ENCODE measurements around the gene EPHB1.

The EPHB1 gene

GRCh38 chr3:135163701-135164100 lies 368.6 kb downstream of the EPHB1 start:
- no peak overlapping the region for H2BK5ac ChIP-seq (ENCODE audit: low read length)

GRCh38 chr3:135165260-135165659 lies 370.2 kb downstream of the EPHB1 start:
- H3K27ac ChIP-seq (replicated peaks; ENCODE audit: low read length): no peak overlapping the region
- no peak overlapping the region for H3K4ac ChIP-seq (ENCODE audit: low read length)
- no peak overlapping the region for H4K8ac ChIP-seq (ENCODE audit: low read depth, low read length)
- no CpG with 5 or more reads among the region's 5 CpGs for WGBS, 2 donors (ENCODE audit: extremely low coverage in 2 of 2, insufficient read length in 2 of 2, insufficient replicate concordance in 1 of 2)
- no peak overlapping the region for H2AK5ac ChIP-seq (ENCODE audit: low read depth, low read length)
- no peak overlapping the region for H3K4me3 ChIP-seq (ENCODE audit: low read length in 2 of 2)
- H3K27me3 ChIP-seq (ENCODE audit: control insufficient read depth in 3 of 3, insufficient read depth in 3 of 3, low read depth in 1 of 3, low read length in 3 of 3): no peaks in the 10 kb centered on the region
- H3K79me1 ChIP-seq (ENCODE audit: low read depth, low read length): no peaks in the 10 kb centered on the region
- H4K91ac ChIP-seq (ENCODE audit: low read depth, low read length, poor library complexity): no peak overlapping the region
- H3K4me2 ChIP-seq (ENCODE audit: insufficient read depth, low read length, poor library complexity, severe bottlenecking): no peak overlapping the region
- H3K4me1 ChIP-seq (ENCODE audit: control insufficient read depth in 2 of 2, insufficient read depth in 1 of 2, low read depth in 1 of 2, low read length in 2 of 2): peaks cover 0 to 16% of the 10 kb centered on the region in 2 donors
- H3K18ac ChIP-seq (ENCODE audit: low read length): no peak overlapping the region
- DNase-seq (ENCODE audit: low spot score): no peak
- no peak overlapping the region for H2AFZ ChIP-seq (ENCODE audit: low read length)
- no peaks in the 10 kb centered on the region for H3K36me3 ChIP-seq (replicated peaks in 1 of 2; ENCODE audit: control insufficient read depth in 2 of 2, insufficient read depth in 2 of 2, low read length in 2 of 2)
- H2BK12ac ChIP-seq (ENCODE audit: low read length): no peak overlapping the region
- no peak overlapping the region for H2BK5ac ChIP-seq (ENCODE audit: low read length)
- no peak overlapping the region for H3K23ac ChIP-seq (ENCODE audit: low read depth, low read length, poor library complexity)
- H3K9ac ChIP-seq (ENCODE audit: low read depth, low read length, poor library complexity): no peak overlapping the region
- no peak overlapping the region for H2BK120ac ChIP-seq (ENCODE audit: low read depth, low read length)
- H3K9me3 ChIP-seq (replicated peaks in 1 of 2; ENCODE audit: control insufficient read depth in 2 of 2, insufficient read depth in 1 of 2, low read depth in 1 of 2, low read length in 2 of 2): no peaks in the 10 kb centered on the region
- H3K14ac ChIP-seq (ENCODE audit: low read length): no peak overlapping the region
- H2BK15ac ChIP-seq (ENCODE audit: low read length): no peak overlapping the region

More at GRCh38 chr3:135163701-135164100, 368.6 kb downstream of the EPHB1 start:
- H2BK120ac ChIP-seq (ENCODE audit: low read depth, low read length): no peak overlapping the region
- no CpG with 5 or more reads among the region's 5 CpGs for WGBS, 2 donors (ENCODE audit: extremely low coverage in 2 of 2, insufficient read length in 2 of 2, insufficient replicate concordance in 1 of 2)
- H3K79me1 ChIP-seq (ENCODE audit: low read depth, low read length): no peaks in the 10 kb centered on the region
- H2AK5ac ChIP-seq (ENCODE audit: low read depth, low read length): no peak overlapping the region
- no peaks in the 10 kb centered on the region for H3K36me3 ChIP-seq (replicated peaks in 1 of 2; ENCODE audit: control insufficient read depth in 2 of 2, insufficient read depth in 2 of 2, low read length in 2 of 2)
- no peak overlapping the region for H3K18ac ChIP-seq (ENCODE audit: low read length)
- DNase-seq (ENCODE audit: low spot score): no peak
- no peak overlapping the region for H3K4ac ChIP-seq (ENCODE audit: low read length)
- H2BK15ac ChIP-seq (ENCODE audit: low read length): no peak overlapping the region
- no peak overlapping the region for H3K14ac ChIP-seq (ENCODE audit: low read length)
- H3K27me3 ChIP-seq (ENCODE audit: control insufficient read depth in 3 of 3, insufficient read depth in 3 of 3, low read depth in 1 of 3, low read length in 3 of 3): no peaks in the 10 kb centered on the region
- no peaks in the 10 kb centered on the region for H3K9me3 ChIP-seq (replicated peaks in 1 of 2; ENCODE audit: control insufficient read depth in 2 of 2, insufficient read depth in 1 of 2, low read depth in 1 of 2, low read length in 2 of 2)
- H4K8ac ChIP-seq (ENCODE audit: low read depth, low read length): no peak overlapping the region
- H2BK12ac ChIP-seq (ENCODE audit: low read length): no peak overlapping the region
- no peak overlapping the region for H3K4me2 ChIP-seq (ENCODE audit: insufficient read depth, low read length, poor library complexity, severe bottlenecking)
- no peak overlapping the region for H3K9ac ChIP-seq (ENCODE audit: low read depth, low read length, poor library complexity)
- no peak overlapping the region for H4K91ac ChIP-seq (ENCODE audit: low read depth, low read length, poor library complexity)
- H2AFZ ChIP-seq (ENCODE audit: low read length): no peak overlapping the region
- no peak overlapping the region for H3K27ac ChIP-seq (replicated peaks; ENCODE audit: low read length)
- no peak overlapping the region for H3K23ac ChIP-seq (ENCODE audit: low read depth, low read length, poor library complexity)
- peaks cover 6 to 20% of the 10 kb centered on the region in 2 donors for H3K4me1 ChIP-seq (ENCODE audit: control insufficient read depth in 2 of 2, insufficient read depth in 1 of 2, low read depth in 1 of 2, low read length in 2 of 2)
- no peak overlapping the region for H3K4me3 ChIP-seq (ENCODE audit: low read length in 2 of 2)

GRCh38 chr3:135166266-135166825 lies 371.3 kb downstream of the EPHB1 start:
- no peak overlapping the region for H2BK120ac ChIP-seq (ENCODE audit: low read depth, low read length)
- no peaks in the 10 kb centered on the region for H3K27me3 ChIP-seq (ENCODE audit: control insufficient read depth in 3 of 3, insufficient read depth in 3 of 3, low read depth in 1 of 3, low read length in 3 of 3)
- H3K4me2 ChIP-seq (ENCODE audit: insufficient read depth, low read length, poor library complexity, severe bottlenecking): no peak overlapping the region
- H2AFZ ChIP-seq (ENCODE audit: low read length): no peak overlapping the region
- no CpG with 5 or more reads among the region's 4 CpGs for WGBS, 2 donors (ENCODE audit: extremely low coverage in 2 of 2, insufficient read length in 2 of 2, insufficient replicate concordance in 1 of 2)
- no peak overlapping the region for H2BK12ac ChIP-seq (ENCODE audit: low read length)
- H3K27ac ChIP-seq (replicated peaks; ENCODE audit: low read length): no peak overlapping the region
- H3K4me1 ChIP-seq (ENCODE audit: control insufficient read depth in 2 of 2, insufficient read depth in 1 of 2, low read depth in 1 of 2, low read length in 2 of 2): peaks cover 0 to 10% of the 10 kb centered on the region in 2 donors
- H4K91ac ChIP-seq (ENCODE audit: low read depth, low read length, poor library complexity): no peak overlapping the region
- H2BK5ac ChIP-seq (ENCODE audit: low read length): no peak overlapping the region
- H2AK5ac ChIP-seq (ENCODE audit: low read depth, low read length): no peak overlapping the region
- no peaks in the 10 kb centered on the region for H3K36me3 ChIP-seq (replicated peaks in 1 of 2; ENCODE audit: control insufficient read depth in 2 of 2, insufficient read depth in 2 of 2, low read length in 2 of 2)
- H3K79me1 ChIP-seq (ENCODE audit: low read depth, low read length): no peaks in the 10 kb centered on the region
- H3K4ac ChIP-seq (ENCODE audit: low read length): no peak overlapping the region
- no peak overlapping the region for H3K9ac ChIP-seq (ENCODE audit: low read depth, low read length, poor library complexity)
- H3K23ac ChIP-seq (ENCODE audit: low read depth, low read length, poor library complexity): no peak overlapping the region
- H2BK15ac ChIP-seq (ENCODE audit: low read length): no peak overlapping the region
- no peak overlapping the region for H3K14ac ChIP-seq (ENCODE audit: low read length)
- no peak for DNase-seq (ENCODE audit: low spot score)
- H3K9me3 ChIP-seq (replicated peaks in 1 of 2; ENCODE audit: control insufficient read depth in 2 of 2, insufficient read depth in 1 of 2, low read depth in 1 of 2, low read length in 2 of 2): no peaks in the 10 kb centered on the region
- no peak overlapping the region for H3K18ac ChIP-seq (ENCODE audit: low read length)
- no peak overlapping the region for H4K8ac ChIP-seq (ENCODE audit: low read depth, low read length)
- no peak overlapping the region for H3K4me3 ChIP-seq (ENCODE audit: low read length in 2 of 2)

GRCh38 chr3:135168822-135169221 lies 373.8 kb downstream of the EPHB1 start:
- peaks cover 0 to 4% of the 10 kb centered on the region in 2 donors for H3K4me1 ChIP-seq (ENCODE audit: control insufficient read depth in 2 of 2, insufficient read depth in 1 of 2, low read depth in 1 of 2, low read length in 2 of 2)
- H2AFZ ChIP-seq (ENCODE audit: low read length): no peak overlapping the region
- DNase-seq (ENCODE audit: low spot score): no peak
- no peak overlapping the region for H3K4me2 ChIP-seq (ENCODE audit: insufficient read depth, low read length, poor library complexity, severe bottlenecking)
- H4K91ac ChIP-seq (ENCODE audit: low read depth, low read length, poor library complexity): no peak overlapping the region
- H3K9me3 ChIP-seq (replicated peaks in 1 of 2; ENCODE audit: control insufficient read depth in 2 of 2, insufficient read depth in 1 of 2, low read depth in 1 of 2, low read length in 2 of 2): no peaks in the 10 kb centered on the region
- no peak overlapping the region for H2BK120ac ChIP-seq (ENCODE audit: low read depth, low read length)
- no peaks in the 10 kb centered on the region for H3K27me3 ChIP-seq (ENCODE audit: control insufficient read depth in 3 of 3, insufficient read depth in 3 of 3, low read depth in 1 of 3, low read length in 3 of 3)
- H3K79me1 ChIP-seq (ENCODE audit: low read depth, low read length): no peaks in the 10 kb centered on the region
- H2BK5ac ChIP-seq (ENCODE audit: low read length): no peak overlapping the region
- no peak overlapping the region for H2BK12ac ChIP-seq (ENCODE audit: low read length)
- H3K18ac ChIP-seq (ENCODE audit: low read length): no peak overlapping the region
- no peak overlapping the region for H4K8ac ChIP-seq (ENCODE audit: low read depth, low read length)
- H3K14ac ChIP-seq (ENCODE audit: low read length): no peak overlapping the region
- WGBS, 2 donors (ENCODE audit: extremely low coverage in 2 of 2, insufficient read length in 2 of 2, insufficient replicate concordance in 1 of 2): no CpG with 5 or more reads among the region's 4 CpGs
- no peak overlapping the region for H3K4ac ChIP-seq (ENCODE audit: low read length)
- no peak overlapping the region for H3K4me3 ChIP-seq (ENCODE audit: low read length in 2 of 2)
- H2BK15ac ChIP-seq (ENCODE audit: low read length): no peak overlapping the region
- no peak overlapping the region for H2AK5ac ChIP-seq (ENCODE audit: low read depth, low read length)
- no peaks in the 10 kb centered on the region for H3K36me3 ChIP-seq (replicated peaks in 1 of 2; ENCODE audit: control insufficient read depth in 2 of 2, insufficient read depth in 2 of 2, low read length in 2 of 2)
- no peak overlapping the region for H3K9ac ChIP-seq (ENCODE audit: low read depth, low read length, poor library complexity)
- H3K27ac ChIP-seq (replicated peaks; ENCODE audit: low read length): no peak overlapping the region
- no peak overlapping the region for H3K23ac ChIP-seq (ENCODE audit: low read depth, low read length, poor library complexity)
